Activated T-cell treated with anti-CD3 and anti-CD28 coated beads for 24 hours (primary cell): ENCODE measurements around the gene KLF16.

Experiments
- DNase-seq: peaks from one replicate; pipeline ENCODE4 v3.0.0-alpha.2; 2020; ENCODE audit warnings: low read depth

Gene KLF16

DNA sequence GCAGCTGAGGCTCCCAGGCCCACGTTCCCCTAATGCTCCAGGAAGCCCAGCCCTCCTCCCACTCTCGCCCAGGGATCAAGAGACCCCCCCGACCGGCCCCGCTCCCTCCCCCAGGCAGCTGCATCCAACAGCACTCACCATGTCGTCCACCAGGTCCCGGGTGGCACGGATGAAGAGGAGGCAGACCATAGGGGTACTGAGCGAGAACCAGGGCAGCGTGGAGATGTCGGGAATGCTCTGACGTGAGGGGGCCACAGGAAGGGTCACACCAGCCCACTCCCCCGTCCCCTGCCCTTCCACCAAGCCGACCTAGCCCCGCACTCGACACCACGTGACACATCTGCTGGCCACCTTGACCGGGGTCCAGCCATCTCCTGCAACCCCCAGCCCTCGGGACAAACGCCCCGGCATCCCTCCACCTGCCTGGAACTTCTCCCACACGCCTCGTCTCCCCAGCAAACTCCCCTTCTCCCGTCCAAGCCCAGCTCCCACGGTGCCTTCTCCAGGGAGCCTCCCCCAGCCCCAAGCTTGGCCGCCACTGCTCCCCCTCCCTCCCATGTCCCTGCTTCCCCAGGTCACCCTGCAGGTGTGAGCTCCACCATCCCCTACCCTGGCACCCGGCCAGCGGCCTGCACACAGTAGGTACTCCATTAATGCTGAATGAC lies 56.2 kb downstream of the KLF16 start:
- no peak for DNase-seq

- no peak for DNase-seq
Measured at GRCh38 chr19:1806184-1807029, 57.0 kb downstream of the KLF16 start.

GRCh38 chr19:1805401-1806183 lies 57.8 kb downstream of the KLF16 start:
- DNase-seq = no peak

GRCh38 chr19:1804858-1805257 lies 58.5 kb downstream of the KLF16 start:
- no peak for DNase-seq
